ENCODE measurements around the gene TENM4.

The TENM4 gene

DNA sequence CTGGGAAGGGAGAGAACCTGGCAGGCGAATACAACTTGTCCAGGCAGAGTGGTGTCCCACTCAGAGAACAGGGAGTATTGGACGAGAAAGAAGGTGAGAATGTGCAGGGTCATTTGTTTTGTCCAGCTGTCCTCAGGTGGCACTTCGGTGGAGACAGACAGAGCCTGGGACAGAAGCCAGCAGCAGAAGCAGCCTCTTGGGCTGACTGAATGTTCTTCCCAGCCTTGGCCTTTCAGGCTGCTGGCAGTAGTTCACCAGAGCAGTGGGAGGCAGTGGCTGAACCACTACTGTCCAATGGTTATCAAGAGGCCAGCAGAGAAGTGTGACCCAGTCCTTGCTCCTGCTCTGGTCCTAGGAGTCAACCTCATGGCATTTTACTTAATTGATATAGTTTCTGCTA, 535.1 kb downstream of the TENM4 start:
- DNase-seq (ENCODE audit: extremely low spot score) = no peak
- CTCF ChIA-PET = no interaction called here
- TF ChIP-seq, protein P1, sequence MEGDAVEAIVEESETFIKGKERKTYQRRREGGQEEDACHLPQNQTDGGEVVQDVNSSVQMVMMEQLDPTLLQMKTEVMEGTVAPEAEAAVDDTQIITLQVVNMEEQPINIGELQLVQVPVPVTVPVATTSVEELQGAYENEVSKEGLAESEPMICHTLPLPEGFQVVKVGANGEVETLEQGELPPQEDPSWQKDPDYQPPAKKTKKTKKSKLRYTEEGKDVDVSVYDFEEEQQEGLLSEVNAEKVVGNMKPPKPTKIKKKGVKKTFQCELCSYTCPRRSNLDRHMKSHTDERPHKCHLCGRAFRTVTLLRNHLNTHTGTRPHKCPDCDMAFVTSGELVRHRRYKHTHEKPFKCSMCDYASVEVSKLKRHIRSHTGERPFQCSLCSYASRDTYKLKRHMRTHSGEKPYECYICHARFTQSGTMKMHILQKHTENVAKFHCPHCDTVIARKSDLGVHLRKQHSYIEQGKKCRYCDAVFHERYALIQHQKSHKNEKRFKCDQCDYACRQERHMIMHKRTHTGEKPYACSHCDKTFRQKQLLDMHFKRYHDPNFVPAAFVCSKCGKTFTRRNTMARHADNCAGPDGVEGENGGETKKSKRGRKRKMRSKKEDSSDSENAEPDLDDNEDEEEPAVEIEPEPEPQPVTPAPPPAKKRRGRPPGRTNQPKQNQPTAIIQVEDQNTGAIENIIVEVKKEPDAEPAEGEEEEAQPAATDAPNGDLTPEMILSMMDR (IDR thresholded peaks at IDR 0.05; ENCODE audit: control extremely low read depth, extremely low read depth, low read depth, missing control alignments) = no peak
- POLR2A ChIA-PET = no interaction called here

DNA sequence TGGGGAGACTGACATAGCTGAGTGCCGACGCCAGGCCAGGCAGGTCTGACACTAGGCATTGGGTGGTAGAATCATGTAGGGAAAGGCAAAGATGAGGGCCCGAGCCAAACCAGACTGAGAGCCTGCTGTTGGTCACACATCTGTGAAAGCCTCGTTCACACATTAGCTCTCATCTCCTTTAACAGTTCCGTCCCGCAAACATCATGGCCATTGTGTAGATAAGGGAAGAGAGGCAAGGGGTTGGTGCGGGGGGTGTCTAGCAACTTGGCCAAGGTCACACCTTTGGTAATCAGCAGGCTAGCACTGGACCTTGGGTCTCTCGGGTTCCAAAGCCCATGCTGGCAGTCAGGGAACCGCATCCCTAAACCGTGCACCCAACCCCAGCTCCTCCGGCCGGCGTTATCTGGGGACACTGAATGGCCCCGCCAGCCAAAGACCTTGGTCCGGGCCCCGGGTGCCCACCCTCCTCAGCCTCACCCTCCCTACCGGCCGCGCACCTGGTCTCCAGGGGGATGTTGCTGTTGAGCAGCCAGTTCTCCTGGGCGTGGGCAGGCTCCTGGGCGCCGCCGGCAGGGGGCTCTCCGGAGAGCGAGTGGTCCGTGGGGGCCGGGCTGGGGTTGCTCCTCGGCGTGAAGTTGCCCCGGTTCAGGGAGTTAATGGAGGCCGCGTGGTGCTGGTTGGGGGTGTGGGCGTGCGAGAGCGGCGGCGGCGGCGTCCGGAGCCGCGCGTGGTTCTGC, 537.9 kb downstream of the TENM4 start:
- ChIA-PET POLR2A (no interaction called here), CTCF (interaction anchor here (1.0 to 1.7 kb wide), 3 partner anchors 11 to 18 kb away, joined by 4 read pairs; no protein-coding TSS in a partner anchor)
- no peak for DNase-seq (ENCODE audit: extremely low spot score)
- TF ChIP-seq, protein P1 (IDR thresholded peaks at IDR 0.05; ENCODE audit: control extremely low read depth, extremely low read depth, low read depth, missing control alignments) = no peak

DNA sequence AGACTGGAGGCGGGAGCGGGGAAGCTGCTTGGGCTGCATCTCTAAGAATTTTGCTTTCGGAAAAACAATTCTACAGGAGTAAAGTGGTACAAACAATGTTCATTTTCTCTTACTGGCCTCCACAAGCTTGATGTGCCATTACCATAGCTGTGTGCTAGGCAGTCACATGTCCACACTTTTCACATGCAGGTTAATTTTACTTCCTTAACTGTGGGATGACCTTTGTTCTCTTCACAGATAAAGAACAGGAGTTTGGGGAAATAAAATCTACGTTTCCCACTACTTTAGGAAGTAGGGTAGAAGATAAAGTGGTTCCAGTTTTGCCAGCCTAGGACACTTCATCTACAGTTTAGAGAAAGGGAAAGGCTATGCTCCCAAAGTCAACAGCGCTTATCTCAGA, 539.0 kb downstream of the TENM4 start:
- no peak for DNase-seq (ENCODE audit: extremely low spot score)
- ChIA-PET POLR2A (no interaction called here), CTCF (interaction anchor here (1.0 to 1.7 kb wide), 3 partner anchors 12 to 17 kb away, joined by 4 read pairs; no protein-coding TSS in a partner anchor)
- TF ChIP-seq, protein P1 (IDR thresholded peaks at IDR 0.05; ENCODE audit: control extremely low read depth, extremely low read depth, low read depth, missing control alignments) = no peak

DNA sequence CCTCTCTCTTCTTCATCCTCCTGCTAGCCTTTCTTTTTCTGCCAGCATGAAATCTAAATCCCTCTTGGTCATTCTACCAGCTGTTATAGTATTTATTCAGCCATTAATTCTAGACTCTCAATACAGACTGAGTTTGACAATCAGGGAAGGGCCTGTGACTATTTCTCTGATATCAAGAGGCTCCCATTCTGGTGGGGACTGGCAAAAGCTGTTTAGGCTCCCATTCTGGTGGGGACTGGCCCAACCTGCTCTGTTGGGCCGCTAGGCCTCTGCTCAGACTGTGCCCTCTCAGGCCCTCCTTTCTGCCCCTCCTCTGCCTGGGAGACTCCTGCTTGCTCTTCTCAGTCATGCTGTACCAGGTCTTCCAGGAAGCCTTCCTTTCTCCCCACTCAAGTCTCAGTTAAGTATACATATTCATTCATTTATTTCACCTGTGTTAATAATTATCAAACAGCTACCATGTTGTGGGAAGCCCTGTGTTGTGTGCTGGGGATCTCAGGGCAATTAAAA, 542.5 kb downstream of the TENM4 start:
- ChIA-PET POLR2A (no interaction called here), CTCF (interaction anchor here (1.6 kb wide), 1 partner anchor 9 kb away, joined by 3 read pairs; no protein-coding TSS in a partner anchor)
- DNase-seq (ENCODE audit: extremely low spot score) = no peak
- TF ChIP-seq, protein P1 (IDR thresholded peaks at IDR 0.05; ENCODE audit: control extremely low read depth, extremely low read depth, low read depth, missing control alignments) = no peak

DNA sequence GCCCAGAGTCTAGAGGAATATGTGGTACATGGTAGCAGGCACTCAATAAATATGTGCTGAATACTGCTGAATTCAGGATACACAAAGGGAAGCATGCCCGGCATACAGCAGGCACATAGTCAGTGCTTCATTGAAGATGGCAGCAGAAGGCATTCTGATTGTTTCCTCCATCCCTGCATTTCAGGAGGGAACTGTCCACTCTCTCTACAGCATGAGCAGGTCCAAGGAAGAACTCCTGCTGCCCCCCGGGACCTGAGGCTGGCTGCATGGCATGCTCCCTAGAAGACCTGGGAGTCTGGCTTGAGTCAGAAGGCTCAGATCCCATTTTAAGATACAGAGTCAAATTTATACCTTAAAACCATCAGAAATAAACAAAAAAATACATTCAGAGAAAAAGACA, 546.8 kb downstream of the TENM4 start:
- CTCF ChIA-PET = no interaction called here
- POLR2A ChIA-PET = no interaction called here
- no peak for DNase-seq (ENCODE audit: extremely low spot score)
- TF ChIP-seq, protein P1 (IDR thresholded peaks at IDR 0.05; ENCODE audit: control extremely low read depth, extremely low read depth, low read depth, missing control alignments) = no peak

DNA sequence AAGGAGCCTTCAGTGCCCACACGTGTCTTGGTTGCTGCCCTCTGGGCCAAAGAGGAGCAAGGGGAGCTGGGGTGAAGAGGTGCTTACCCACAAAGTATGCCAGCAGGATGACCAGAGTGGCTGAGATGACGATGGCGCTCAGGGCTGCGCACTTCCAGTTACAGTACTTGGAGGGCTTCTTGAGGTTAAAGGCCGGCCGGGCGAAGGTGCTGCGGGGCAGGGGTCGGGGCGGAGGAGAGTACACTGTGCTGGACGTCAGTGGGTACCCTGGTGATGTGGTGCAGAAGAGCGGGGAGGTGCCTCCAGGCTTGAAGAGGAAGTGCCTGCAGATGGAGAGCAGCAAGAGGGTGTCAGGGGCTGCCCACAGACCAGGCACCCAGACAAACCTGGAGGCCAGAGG, 551.1 kb downstream of the TENM4 start:
- no peak for DNase-seq (ENCODE audit: extremely low spot score)
- TF ChIP-seq, protein P1 (IDR thresholded peaks at IDR 0.05; ENCODE audit: control extremely low read depth, extremely low read depth, low read depth, missing control alignments) = no peak
- POLR2A ChIA-PET = no interaction called here
- CTCF ChIA-PET = no interaction called here
